Measurements from ENCODE around the gene IQSEC1. TPM values are rescaled to one million over a fixed set of nuclear protein-coding genes. Genes with fewer than 3 reads are reported as not detected.

IQSEC1 gene
- total and polyA plus RNA-seq, 10 of the 15 experiments (the other 5 are each of a cell fraction or from before 2014, with no cell fraction given), result 0.92 to 55.2 (median 8.5) TPM

- SMC1A ChIA-PET (ENCODE audit: uncharacterized antibody, unreplicated experiment), result no interaction called here
- Histone ChIP-seq H3K79me2 (ENCODE audit: control insufficient read depth, insufficient read depth, low read length) (no peaks in the 10 kb centered on the region), H3K9me3 (replicated peaks; ENCODE audit: control insufficient read depth, insufficient read depth, low read length) (no peaks in the 10 kb centered on the region), H2AFZ (ENCODE audit: control insufficient read depth, low read depth, low read length) (no peak overlapping the region), H4K20me1 (ENCODE audit: control insufficient read depth, insufficient read depth) (no peaks in the 10 kb centered on the region), H3K4me3 (no peak overlapping the region), H3K36me3 (ENCODE audit: control insufficient read depth in 2 of 2, insufficient read depth in 2 of 2, low read length in 1 of 2) (peaks cover 22 to 39% of the 10 kb centered on the region in 2 experiments; a peak in 3 of 4 replicates), H3K4me2 (ENCODE audit: control insufficient read depth, insufficient read depth) (no peak overlapping the region), H3K27ac (ENCODE audit: control insufficient read depth, insufficient read depth) (no peak overlapping the region), H3K9ac (ENCODE audit: control insufficient read depth, insufficient read depth, low read length) (no peak overlapping the region), H3K27me3 (replicated peaks in 1 of 2; ENCODE audit: control insufficient read depth in 2 of 2, insufficient read depth in 2 of 2, low read length in 1 of 2) (no peaks in the 10 kb centered on the region), H3K4me1 (ENCODE audit: control insufficient read depth, insufficient read depth, low read length) (no peaks in the 10 kb centered on the region)
- DNase-seq (ENCODE audit: low read depth, low spot score) (no peak), FAIRE-seq (no peak), ATAC-seq (no peak)
- RAD21 ChIA-PET (ENCODE audit: unreplicated experiment), result no interaction called here
- CTCF ChIA-PET, result interaction anchor here (0.5 kb wide), 1 partner anchor 505 kb away, joined by 3 read pairs; no protein-coding TSS in a partner anchor
- in situ Hi-C loops (cut with MboI), result no loop called here
- no TSS peak for BruUV-seq (replicated peaks)
- POLR2A ChIA-PET, result no interaction called here
- intact Hi-C loops (cut with micrococcal nuclease; ENCODE audit: unreplicated experiment), result no loop called here
- 88% methylated on average over 20 of the region's 20 CpGs for WGBS (ENCODE audit: insufficient coverage, insufficient replicate concordance, low lambda C conversion rate, missing lambda C conversion rate)
- TF ChIP-seq DPF2 (IDR thresholded peaks at IDR 0.05), result no peak
- TF ChIP-seq PRDM15 (CRISPR knock-in tag; IDR thresholded peaks at IDR 0.05), result no peak
- no peak for TF ChIP-seq KLF5 (IDR thresholded peaks at IDR 0.05; ENCODE audit: partially characterized antibody)
- TF ChIP-seq CHD4 (IDR thresholded peaks at IDR 0.05), result no peak
- TF ChIP-seq POLR2A (IDR thresholded peaks at IDR 0.05; ENCODE audit: low read depth, low read length), result 0 out of 2 replicates have a peak, but pooled peaks have one; percentile 31
These were observed 166.9 kb downstream of the IQSEC1 start for GRCh38 chr3:12906141-12906915.

Measured in GM12878 (cell line).